ENCODE data around the gene TNFRSF18.

The TNFRSF18 gene

DNA sequence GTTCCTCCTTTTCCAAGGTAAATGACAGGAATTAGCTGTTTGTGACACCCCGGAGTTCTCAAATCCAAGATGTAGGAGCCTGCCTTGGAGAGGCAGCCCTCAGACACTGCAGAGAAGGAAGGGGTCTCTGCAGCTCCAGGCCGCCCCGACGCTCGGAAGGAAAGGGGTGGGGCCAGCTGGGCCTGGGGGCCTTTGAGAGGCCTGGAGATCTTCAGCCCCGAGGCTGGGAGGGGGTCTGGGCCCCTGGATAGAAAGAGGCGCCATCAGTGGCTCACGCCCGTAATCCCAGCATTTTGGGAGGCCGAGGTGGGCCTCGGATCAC is 1.1 kb upstream of the TNFRSF18 start:
- H2BK5ac ChIP-seq (ENCODE audit: low read depth, low read length, poor library complexity): no peak overlapping the region
- H3K23ac ChIP-seq (ENCODE audit: low read length): no peak overlapping the region
- H3K36me3 ChIP-seq (ENCODE audit: control insufficient read depth in 1 of 2, insufficient read depth in 2 of 2, low read length in 2 of 2): no peaks in the 10 kb centered on the region
- H3K4ac ChIP-seq (ENCODE audit: low read depth, low read length): no peak overlapping the region
- H3K9me3 ChIP-seq (ENCODE audit: insufficient read depth, low read depth, low read length): peaks cover 3% of the 10 kb centered on the region
- no CpG with 5 or more reads among the region's 11 CpGs for WGBS (ENCODE audit: extremely low coverage, insufficient coverage, insufficient read length)
- no peak overlapping the region for H2AFZ ChIP-seq (ENCODE audit: insufficient read depth, low read length, poor library complexity)
- no peaks in the 10 kb centered on the region for H3K4me1 ChIP-seq (ENCODE audit: control insufficient read depth in 1 of 2, insufficient read depth in 2 of 2, low read length in 2 of 2)
- H2AK5ac ChIP-seq (ENCODE audit: low read length): no peak overlapping the region
- H3K4me3 ChIP-seq (ENCODE audit: low read depth, low read length): no peak overlapping the region
- no peak overlapping the region for H3K9ac ChIP-seq (ENCODE audit: low read length)
- H3K4me2 ChIP-seq (ENCODE audit: low read length): no peak overlapping the region
- no peaks in the 10 kb centered on the region for H3K79me2 ChIP-seq (ENCODE audit: control insufficient read depth, insufficient read depth, low read length, poor library complexity)
- no peak overlapping the region for H4K12ac ChIP-seq (ENCODE audit: low read depth, low read length)
- peaks cover 11% of the 10 kb centered on the region for H3K27me3 ChIP-seq (ENCODE audit: insufficient read depth, low read length)
- no peak overlapping the region for H3K18ac ChIP-seq (ENCODE audit: low read length)
- H4K91ac ChIP-seq (ENCODE audit: low read depth, low read length): no peak overlapping the region
- no peak overlapping the region for H2BK12ac ChIP-seq (ENCODE audit: low read length)
- no peak overlapping the region for H4K8ac ChIP-seq (ENCODE audit: low read depth, low read length)
- H3K79me1 ChIP-seq (ENCODE audit: low read length): no peaks in the 10 kb centered on the region
- DNase-seq: no peak
- no peak overlapping the region for H3K14ac ChIP-seq (ENCODE audit: low read length)
- no peak overlapping the region for H3K27ac ChIP-seq (ENCODE audit: low read depth, low read length)
- no peak overlapping the region for H2BK120ac ChIP-seq (ENCODE audit: insufficient read depth, low read length, poor library complexity)

GRCh38 chr1:1206966-1207531 is 657 bp upstream of the TNFRSF18 start:
- no CpG with 5 or more reads among the region's 19 CpGs for WGBS (ENCODE audit: extremely low coverage, insufficient coverage, insufficient read length)
- DNase-seq: no peak
- H3K36me3 ChIP-seq (ENCODE audit: control insufficient read depth in 1 of 2, insufficient read depth in 2 of 2, low read length in 2 of 2): no peaks in the 10 kb centered on the region

GRCh38 chr1:1205769-1206375 is 520 bp downstream of the TNFRSF18 start:
- whole genome bisulfite sequencing (ENCODE audit: extremely low coverage, insufficient coverage, insufficient read length): no CpG with 5 or more reads among the region's 31 CpGs
- Histone ChIP-seq H3K36me3 (ENCODE audit: control insufficient read depth in 1 of 2, insufficient read depth in 2 of 2, low read length in 2 of 2) (no peaks in the 10 kb centered on the region), H2BK120ac (ENCODE audit: insufficient read depth, low read length, poor library complexity) (no peak overlapping the region), H3K23ac (ENCODE audit: low read length) (no peak overlapping the region), H3K27me3 (ENCODE audit: insufficient read depth, low read length) (peaks cover 18% of the 10 kb centered on the region), H3K9me3 (ENCODE audit: insufficient read depth, low read depth, low read length) (no peaks in the 10 kb centered on the region), H4K8ac (ENCODE audit: low read depth, low read length) (no peak overlapping the region), H4K12ac (ENCODE audit: low read depth, low read length) (no peak overlapping the region), H3K4ac (ENCODE audit: low read depth, low read length) (no peak overlapping the region), H4K91ac (ENCODE audit: low read depth, low read length) (no peak overlapping the region), H3K18ac (ENCODE audit: low read length) (no peak overlapping the region), H3K4me3 (ENCODE audit: low read depth, low read length) (no peak overlapping the region), H3K14ac (ENCODE audit: low read length) (no peak overlapping the region), H3K27ac (ENCODE audit: low read depth, low read length) (no peak overlapping the region), H3K79me2 (ENCODE audit: control insufficient read depth, insufficient read depth, low read length, poor library complexity) (no peaks in the 10 kb centered on the region), H2BK5ac (ENCODE audit: low read depth, low read length, poor library complexity) (no peak overlapping the region), H3K9ac (ENCODE audit: low read length) (no peak overlapping the region), H3K79me1 (ENCODE audit: low read length) (peaks cover 1% of the 10 kb centered on the region), H3K4me2 (ENCODE audit: low read length) (no peak overlapping the region), H2AK5ac (ENCODE audit: low read length) (no peak overlapping the region), H2AFZ (ENCODE audit: insufficient read depth, low read length, poor library complexity) (no peak overlapping the region), H3K4me1 (ENCODE audit: control insufficient read depth in 1 of 2, insufficient read depth in 2 of 2, low read length in 2 of 2) (peaks cover 0 to 3% of the 10 kb centered on the region in 2 experiments), H2BK12ac (ENCODE audit: low read length) (no peak overlapping the region)
- DNase-seq: no peak

More at GRCh38 chr1:1206966-1207531, 657 bp upstream of the TNFRSF18 start:
- Histone ChIP-seq H2AK5ac (ENCODE audit: low read length) (no peak overlapping the region), H2BK5ac (ENCODE audit: low read depth, low read length, poor library complexity) (no peak overlapping the region), H4K91ac (ENCODE audit: low read depth, low read length) (no peak overlapping the region), H3K27me3 (ENCODE audit: insufficient read depth, low read length) (peaks cover 11% of the 10 kb centered on the region), H4K12ac (ENCODE audit: low read depth, low read length) (no peak overlapping the region), H2BK120ac (ENCODE audit: insufficient read depth, low read length, poor library complexity) (no peak overlapping the region), H3K9ac (ENCODE audit: low read length) (no peak overlapping the region), H3K9me3 (ENCODE audit: insufficient read depth, low read depth, low read length) (peaks cover 1% of the 10 kb centered on the region), H3K23ac (ENCODE audit: low read length) (no peak overlapping the region), H3K79me2 (ENCODE audit: control insufficient read depth, insufficient read depth, low read length, poor library complexity) (no peaks in the 10 kb centered on the region), H3K79me1 (ENCODE audit: low read length) (no peaks in the 10 kb centered on the region), H3K4me1 (ENCODE audit: control insufficient read depth in 1 of 2, insufficient read depth in 2 of 2, low read length in 2 of 2) (no peaks in the 10 kb centered on the region), H3K27ac (ENCODE audit: low read depth, low read length) (no peak overlapping the region), H4K8ac (ENCODE audit: low read depth, low read length) (no peak overlapping the region), H3K4me3 (ENCODE audit: low read depth, low read length) (no peak overlapping the region), H2AFZ (ENCODE audit: insufficient read depth, low read length, poor library complexity) (no peak overlapping the region), H3K4ac (ENCODE audit: low read depth, low read length) (no peak overlapping the region), H3K4me2 (ENCODE audit: low read length) (no peak overlapping the region), H3K18ac (ENCODE audit: low read length) (no peak overlapping the region), H3K14ac (ENCODE audit: low read length) (no peak overlapping the region), H2BK12ac (ENCODE audit: low read length) (no peak overlapping the region)

GRCh38 chr1:1204998-1205768 is 1.2 kb downstream of the TNFRSF18 start:
- no peaks in the 10 kb centered on the region for H3K36me3 ChIP-seq (ENCODE audit: control insufficient read depth in 1 of 2, insufficient read depth in 2 of 2, low read length in 2 of 2)
- H4K91ac ChIP-seq (ENCODE audit: low read depth, low read length): no peak overlapping the region
- H3K4me1 ChIP-seq (ENCODE audit: control insufficient read depth in 1 of 2, insufficient read depth in 2 of 2, low read length in 2 of 2): peaks cover 0 to 3% of the 10 kb centered on the region in 2 experiments
- H2AK5ac ChIP-seq (ENCODE audit: low read length): no peak overlapping the region
- peaks cover 1% of the 10 kb centered on the region for H3K79me1 ChIP-seq (ENCODE audit: low read length)
- no peak overlapping the region for H3K4me2 ChIP-seq (ENCODE audit: low read length)
- H2BK5ac ChIP-seq (ENCODE audit: low read depth, low read length, poor library complexity): no peak overlapping the region
- no peak overlapping the region for H3K27ac ChIP-seq (ENCODE audit: low read depth, low read length)
- H3K27me3 ChIP-seq (ENCODE audit: insufficient read depth, low read length): peaks cover 24% of the 10 kb centered on the region
- H3K79me2 ChIP-seq (ENCODE audit: control insufficient read depth, insufficient read depth, low read length, poor library complexity): no peaks in the 10 kb centered on the region
- H3K4me3 ChIP-seq (ENCODE audit: low read depth, low read length): no peak overlapping the region
- H3K14ac ChIP-seq (ENCODE audit: low read length): no peak overlapping the region
- no peak overlapping the region for H2BK120ac ChIP-seq (ENCODE audit: insufficient read depth, low read length, poor library complexity)
- H4K8ac ChIP-seq (ENCODE audit: low read depth, low read length): no peak overlapping the region
- no peak overlapping the region for H2AFZ ChIP-seq (ENCODE audit: insufficient read depth, low read length, poor library complexity)
- no CpG with 5 or more reads among the region's 19 CpGs for WGBS (ENCODE audit: extremely low coverage, insufficient coverage, insufficient read length)
- DNase-seq: no peak
- H2BK12ac ChIP-seq (ENCODE audit: low read length): no peak overlapping the region
- H3K18ac ChIP-seq (ENCODE audit: low read length): no peak overlapping the region
- peaks cover 2% of the 10 kb centered on the region for H3K9me3 ChIP-seq (ENCODE audit: insufficient read depth, low read depth, low read length)
- H4K12ac ChIP-seq (ENCODE audit: low read depth, low read length): no peak overlapping the region
- no peak overlapping the region for H3K23ac ChIP-seq (ENCODE audit: low read length)
- H3K9ac ChIP-seq (ENCODE audit: low read length): no peak overlapping the region
- H3K4ac ChIP-seq (ENCODE audit: low read depth, low read length): no peak overlapping the region
